Stimulated activated CD8-positive, alpha-beta memory T cell treated with anti-CD3 and anti-CD28 coated beads, Interleukin-2, amount 100 ng/mL, for 48 hours (primary cell): ENCODE results near the gene DTL.

Source experiments
- DNase-seq, 2 donors: peaks; one replicate each; pipeline ENCODE4 v3.0.0-alpha.2; 2020; ENCODE audit warnings: low read depth in 2 of 2

The DTL gene

GRCh38 chr1:212129781-212130180 lies 94.2 kb downstream of the DTL start:
- DNase-seq: no peak

GRCh38 chr1:212132025-212132424 lies 96.5 kb downstream of the DTL start:
- DNase-seq: no peak

DNA sequence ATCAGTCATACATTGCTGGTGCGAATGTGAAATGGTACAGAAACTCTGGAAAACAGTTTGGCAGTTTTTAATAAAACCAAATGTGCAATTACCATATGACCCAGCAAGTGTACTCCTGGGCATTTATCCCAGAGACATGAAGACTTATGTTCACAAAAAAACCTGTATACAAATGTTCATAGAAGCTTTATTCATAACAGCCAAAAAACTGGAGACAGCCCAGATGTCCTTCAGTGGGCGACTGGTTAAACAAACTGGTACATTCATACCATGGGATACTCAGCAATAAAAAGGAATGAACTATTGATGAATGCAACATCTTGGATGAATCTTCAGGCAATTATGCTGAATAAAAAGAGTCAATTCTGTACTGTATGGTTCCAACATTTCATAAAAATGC lies 97.8 kb downstream of the DTL start:
- no peak for DNase-seq

GRCh38 chr1:212135166-212135565 lies 99.6 kb downstream of the DTL start:
- DNase-seq: no peak

GRCh38 chr1:212137854-212138253 lies 102.3 kb downstream of the DTL start:
- DNase-seq: no peak

- DNase-seq: no peak
Observed at GRCh38 chr1:212138457-212138856, 102.9 kb downstream of the DTL start.

DNA sequence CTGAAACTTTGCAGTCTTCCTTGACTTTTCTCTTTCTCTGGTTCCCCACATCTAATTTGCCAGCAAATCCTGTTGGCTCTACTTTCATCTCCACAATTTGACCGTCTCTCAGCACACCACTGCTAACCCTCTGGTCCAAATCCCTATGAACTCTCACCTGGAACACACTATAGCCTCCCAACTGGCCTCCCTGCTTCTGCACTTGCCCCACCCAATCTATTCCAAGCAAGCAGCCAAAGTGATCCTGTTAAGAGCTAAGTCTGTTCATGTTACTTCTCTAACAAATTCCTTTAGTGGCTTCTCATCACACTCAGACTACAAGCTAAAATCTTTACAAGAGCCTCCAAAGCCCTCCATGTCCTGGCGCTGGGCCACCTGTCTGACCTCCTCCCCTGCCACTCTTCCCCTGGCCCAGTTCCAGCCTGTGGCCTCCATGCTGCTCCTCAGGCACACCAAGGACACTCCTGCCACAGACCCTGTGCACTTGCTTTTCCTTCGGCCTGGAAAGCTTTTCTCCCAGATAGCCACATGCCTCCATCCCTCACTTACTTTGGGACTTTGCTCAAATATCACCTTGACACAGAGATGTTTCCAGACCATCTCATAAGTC lies 104.1 kb downstream of the DTL start:
- no peak for DNase-seq

- no peak for DNase-seq
Observed at GRCh38 chr1:212141404-212141803, 105.9 kb downstream of the DTL start.

- no peak for DNase-seq
Observed at GRCh38 chr1:212142883-212143530, 107.5 kb downstream of the DTL start.

DNA sequence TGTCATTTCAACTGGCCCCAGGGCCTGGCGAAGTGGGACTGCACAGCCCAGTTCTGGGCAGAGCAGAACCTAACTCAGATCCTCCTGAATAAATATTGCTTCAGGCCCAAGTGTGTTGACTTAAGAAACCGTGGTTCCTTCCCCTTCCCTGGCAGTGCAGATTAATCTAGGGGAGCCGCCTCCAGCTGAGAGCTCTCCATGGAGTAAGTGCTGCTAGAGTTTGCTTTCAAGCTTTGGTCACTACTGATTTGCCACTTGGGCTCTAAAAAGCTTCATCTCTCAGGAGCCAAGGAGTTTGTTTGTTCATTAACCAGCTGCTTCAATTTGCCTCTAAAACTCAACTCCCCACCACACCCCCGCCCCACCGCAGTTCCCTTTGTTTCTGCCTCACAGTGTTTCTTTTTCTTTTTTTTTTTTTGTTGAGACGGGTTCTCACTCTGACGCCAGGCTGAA lies 112.1 kb downstream of the DTL start:
- no peak for DNase-seq

DNA sequence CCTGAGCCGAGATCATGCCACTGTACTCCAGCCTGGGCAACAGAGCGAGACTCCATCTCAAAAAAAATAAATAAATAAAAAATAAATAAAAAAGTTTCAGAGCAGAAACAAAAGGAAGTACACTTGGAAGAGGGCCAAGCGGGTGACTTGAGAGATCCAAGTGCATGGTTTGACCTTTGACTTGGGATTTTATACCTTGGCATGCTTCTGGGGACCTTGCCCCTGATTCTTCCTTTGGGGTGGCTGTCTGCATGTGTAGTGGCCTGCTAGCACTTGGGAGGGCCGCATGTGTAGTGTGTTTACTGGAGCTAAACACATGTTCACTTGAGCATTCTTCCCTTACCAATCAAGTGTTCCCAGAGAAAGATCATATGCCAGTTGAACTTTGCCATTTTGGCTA lies 114.0 kb downstream of the DTL start:
- no peak for DNase-seq

DNA sequence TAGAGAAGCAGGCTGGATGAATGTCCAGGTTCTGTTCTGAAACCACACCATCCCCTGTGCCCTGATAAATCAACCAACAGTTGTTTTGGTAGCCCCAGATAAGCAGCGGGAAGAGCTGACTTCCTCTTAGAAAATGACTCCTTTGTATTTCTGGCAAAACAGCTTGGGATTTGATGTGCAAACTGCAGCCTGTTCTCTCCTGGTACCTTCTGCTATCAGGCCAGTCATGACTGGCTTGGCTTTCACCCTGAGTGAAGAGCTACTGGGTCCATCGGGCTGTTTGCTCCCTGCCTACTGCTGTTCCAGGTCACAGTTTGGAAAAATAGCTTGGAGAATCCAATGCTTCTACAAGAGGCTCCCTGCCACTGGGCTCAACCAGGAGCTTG lies 116.8 kb downstream of the DTL start:
- no peak for DNase-seq

GRCh38 chr1:212152869-212153268 lies 117.3 kb downstream of the DTL start:
- DNase-seq: no peak

DNA sequence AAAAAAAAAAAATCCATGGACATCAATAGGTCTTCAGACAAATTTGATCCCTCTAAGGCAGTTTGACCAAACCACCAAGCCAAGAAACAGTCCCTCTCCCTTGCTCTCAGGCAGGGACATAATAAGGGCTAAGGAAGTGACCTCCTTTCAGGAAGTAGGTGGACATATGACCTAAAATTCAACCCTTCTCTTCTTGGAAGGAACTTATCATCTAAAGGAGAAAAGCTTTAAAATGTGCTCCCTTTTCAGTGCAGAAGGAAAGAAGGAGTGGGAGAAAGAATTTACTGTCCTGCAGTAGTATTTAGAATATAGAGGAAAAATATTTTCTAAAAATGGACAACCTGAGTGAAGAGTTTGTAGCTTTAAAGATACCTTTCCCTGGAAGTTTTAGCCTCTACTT lies 118.1 kb downstream of the DTL start:
- no peak for DNase-seq
